Measurements from ENCODE around the gene ITGA4. TPM values are rescaled to one million over a fixed set of nuclear protein-coding genes. Genes with fewer than 3 reads are reported as not detected.

Gene ITGA4
- total RNA-seq, 1 donor from 2014 or later: 5.7 TPM

DNA sequence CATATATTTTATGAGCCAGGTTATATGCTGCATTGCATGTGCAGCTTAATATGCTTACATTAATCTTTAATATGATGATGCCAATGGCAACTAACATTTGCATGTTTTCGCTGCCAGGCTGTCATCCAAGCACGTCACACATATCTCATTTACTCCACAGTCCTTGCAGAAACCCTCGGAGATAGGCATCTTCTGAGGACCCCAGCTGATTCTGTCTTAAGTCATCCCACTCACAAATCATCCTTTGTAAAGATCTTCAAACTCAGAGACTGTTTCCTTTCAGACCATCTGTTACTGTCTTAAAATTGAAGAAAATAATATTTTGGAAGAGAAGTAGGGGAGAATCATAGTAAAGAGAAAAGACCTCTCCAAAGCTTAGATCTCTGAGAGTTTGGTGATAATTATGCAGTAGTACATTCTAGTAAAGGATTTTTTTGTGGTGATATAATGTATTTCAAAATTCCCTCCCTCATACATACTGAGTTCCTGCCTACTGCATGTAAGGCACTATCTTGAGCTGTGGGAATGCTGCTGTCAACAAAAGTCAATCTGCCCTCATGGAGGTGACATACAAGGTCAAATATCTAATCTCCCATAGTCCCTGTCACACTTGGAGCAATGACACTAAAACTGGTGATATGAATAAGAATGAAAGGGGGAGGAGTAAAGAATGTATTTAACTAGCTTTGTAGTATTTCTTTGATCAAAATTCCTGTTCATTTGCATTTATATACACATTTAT, 11.0 kb downstream of the ITGA4 start:
- Mint-ChIP-seq H3K36me3 (ENCODE audit: unreplicated experiment) (peaks cover 1% of the 10 kb centered on the region), H3K27me3 (ENCODE audit: unreplicated experiment) (no peaks in the 10 kb centered on the region), H3K4me1 (ENCODE audit: unreplicated experiment) (no peaks in the 10 kb centered on the region), H3K9me3 (ENCODE audit: unreplicated experiment) (no peaks in the 10 kb centered on the region), H3K27ac (ENCODE audit: unreplicated experiment) (no peak overlapping the region), H3K4me3 (ENCODE audit: unreplicated experiment) (no peak overlapping the region)
- DNase-seq (ENCODE audit: extremely low spot score, unreplicated experiment): no peak
- no peak for TF ChIP-seq CTCF (IDR thresholded peaks at IDR 0.05)

- no peaks in the 10 kb centered on the region for H3K27me3 Mint-ChIP-seq (ENCODE audit: unreplicated experiment)
- H3K4me3 Mint-ChIP-seq (ENCODE audit: unreplicated experiment): no peak overlapping the region
- peaks cover 1% of the 10 kb centered on the region for H3K36me3 Mint-ChIP-seq (ENCODE audit: unreplicated experiment)
- TF ChIP-seq CTCF (IDR thresholded peaks at IDR 0.05): no peak
- H3K27ac Mint-ChIP-seq (ENCODE audit: unreplicated experiment): no peak overlapping the region
- DNase-seq (ENCODE audit: extremely low spot score, unreplicated experiment): no peak
- H3K4me1 Mint-ChIP-seq (ENCODE audit: unreplicated experiment): no peaks in the 10 kb centered on the region
- H3K9me3 Mint-ChIP-seq (ENCODE audit: unreplicated experiment): no peaks in the 10 kb centered on the region
These were observed 11.6 kb downstream of the ITGA4 start for GRCh38 chr2:181468811-181469210.

GRCh38 chr2:181471226-181471625, 14.0 kb downstream of the ITGA4 start:
- no peak overlapping the region for H3K27ac Mint-ChIP-seq (ENCODE audit: unreplicated experiment)
- H3K27me3 Mint-ChIP-seq (ENCODE audit: unreplicated experiment): no peaks in the 10 kb centered on the region
- H3K4me1 Mint-ChIP-seq (ENCODE audit: unreplicated experiment): no peaks in the 10 kb centered on the region
- no peaks in the 10 kb centered on the region for H3K9me3 Mint-ChIP-seq (ENCODE audit: unreplicated experiment)
- no peak for DNase-seq (ENCODE audit: extremely low spot score, unreplicated experiment)
- TF ChIP-seq CTCF (IDR thresholded peaks at IDR 0.05): no peak
- no peak overlapping the region for H3K4me3 Mint-ChIP-seq (ENCODE audit: unreplicated experiment)
- H3K36me3 Mint-ChIP-seq (ENCODE audit: unreplicated experiment): peaks cover 1% of the 10 kb centered on the region

- H3K4me1 Mint-ChIP-seq (ENCODE audit: unreplicated experiment): no peaks in the 10 kb centered on the region
- no peak overlapping the region for H3K4me3 Mint-ChIP-seq (ENCODE audit: unreplicated experiment)
- no peak overlapping the region for H3K27ac Mint-ChIP-seq (ENCODE audit: unreplicated experiment)
- H3K36me3 Mint-ChIP-seq (ENCODE audit: unreplicated experiment): peaks cover 1% of the 10 kb centered on the region
- no peaks in the 10 kb centered on the region for H3K27me3 Mint-ChIP-seq (ENCODE audit: unreplicated experiment)
- no peak for TF ChIP-seq CTCF (IDR thresholded peaks at IDR 0.05)
- no peak for DNase-seq (ENCODE audit: extremely low spot score, unreplicated experiment)
- no peaks in the 10 kb centered on the region for H3K9me3 Mint-ChIP-seq (ENCODE audit: unreplicated experiment)
These were observed 14.6 kb downstream of the ITGA4 start for GRCh38 chr2:181471783-181472182.

DNA sequence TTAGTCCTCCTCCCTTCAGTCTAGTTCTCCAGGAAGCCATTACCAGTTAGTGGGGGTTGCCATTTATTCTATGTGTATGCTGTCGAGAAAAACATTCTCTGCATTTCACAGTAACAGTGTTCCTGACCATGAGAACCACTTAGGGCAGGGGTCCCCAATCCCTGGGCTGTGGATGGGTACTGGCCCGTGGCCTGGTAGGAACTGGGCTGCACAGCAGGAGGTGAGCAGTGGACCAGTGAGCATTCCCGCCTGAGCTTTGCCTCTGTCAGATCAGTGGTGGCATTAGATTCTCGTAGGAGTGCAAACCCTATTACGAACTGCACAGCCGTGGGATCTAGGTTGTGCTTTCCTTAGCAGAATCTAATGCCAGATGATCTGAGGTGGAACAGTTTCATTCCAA, 15.8 kb downstream of the ITGA4 start:
- peaks cover 1% of the 10 kb centered on the region for H3K36me3 Mint-ChIP-seq (ENCODE audit: unreplicated experiment)
- no peak for DNase-seq (ENCODE audit: extremely low spot score, unreplicated experiment)
- no peak for TF ChIP-seq CTCF (IDR thresholded peaks at IDR 0.05)
- H3K4me1 Mint-ChIP-seq (ENCODE audit: unreplicated experiment): no peaks in the 10 kb centered on the region
- H3K27me3 Mint-ChIP-seq (ENCODE audit: unreplicated experiment): no peaks in the 10 kb centered on the region
- no peak overlapping the region for H3K4me3 Mint-ChIP-seq (ENCODE audit: unreplicated experiment)
- H3K27ac Mint-ChIP-seq (ENCODE audit: unreplicated experiment): no peak overlapping the region
- no peaks in the 10 kb centered on the region for H3K9me3 Mint-ChIP-seq (ENCODE audit: unreplicated experiment)

Data from osteocyte (in vitro differentiated cells).